K562 (cell line): ENCODE measurements around the gene SMARCA4. TPM values are rescaled to one million over a fixed set of nuclear protein-coding genes. Genes with fewer than 3 reads are reported as not detected.

Experiments
- ATAC-seq: fragments of 200-7000 bp; cut with Tn5 transposase; 3 replicates; pipeline ENCODE4 v1.9.1; 2020; ENCODE audit warnings: moderate library complexity
- BruUV-seq: library from RNA; stranded (reverse); fragments of 400-500 nt; replicated peaks from 2 replicates; lab custom pipeline; 2021; lab: Mats Ljungman, UMichigan
- CTCF ChIA-PET: fragments of 300-600 bp; formaldehyde crosslinking; extraction: SDS; loops from one replicate; lab custom pipeline; 2021; ENCODE audit warnings: low intra/inter-chr PET ratio; lab: Yijun Ruan, JAX
- POLR2A ChIA-PET: fragments of 300-600, 350-650 bp; sonication (Branson Sonifier 250); formaldehyde crosslinking; extraction: SDS; loops from one replicate; lab custom pipeline; 2021; ENCODE audit warnings: antibody characterized with exemption, inconsistent platforms; lab: Yijun Ruan, JAX
- DNase-seq, 4 experiments: peaks; one replicate each; pipeline versions ENCODE4 v3.0.0 to v3.0.0-alpha.2; 2011 to 2018; ENCODE audit warnings: low spot score in 3 of 4, mixed read lengths in 3 of 4; ENCODE audit errors: extremely low read depth in 1 of 4
- FAIRE-seq: peaks from 2 replicates; lab custom pipeline; 2011; peaks lifted over from hg19 to GRCh38; lab: Jason Lieb, UNC
- H2AFZ ChIP-seq: 2 replicates; pipeline ENCODE4 v1.6.0; 2011; ENCODE audit warnings: low read depth, low read length, control low read depth, inconsistent platforms
- H3K27ac ChIP-seq: fragments of 200-600 bp; 3 replicates; pipeline ENCODE4 v1.8.0; 2011; ENCODE audit warnings: low read depth, mild to moderate bottlenecking, control low read depth, inconsistent platforms, low read length, moderate library complexity, mixed read lengths; ENCODE audit errors: extremely low read depth
- H3K27me3 ChIP-seq, 2 experiments: fragments of 300-600 bp in 1 of 2; 2 replicates in 1 of 2; 3 replicates in 1 of 2; pipeline versions ENCODE4 v1.6.0 to v1.8.0; 2011; ENCODE audit warnings: inconsistent platforms in 2 of 2, low read length in 2 of 2, mild to moderate bottlenecking in 1 of 2, mixed read lengths in 1 of 2, moderate library complexity in 1 of 2; ENCODE audit not compliant: control insufficient read depth in 2 of 2, insufficient read depth in 2 of 2
- H3K36me3 ChIP-seq: fragments of 300-600 bp; 3 replicates; pipeline ENCODE4 v1.8.0; 2011; ENCODE audit warnings: mild to moderate bottlenecking, low read length, inconsistent platforms; ENCODE audit not compliant: control insufficient read depth, insufficient read depth
- H3K4me1 ChIP-seq, 2 experiments: fragments of 200-600 bp in 1 of 2; replicated peaks in 1 of 2; 2 replicates in 1 of 2; 3 replicates in 1 of 2; pipeline versions ENCODE4 v1.5.1 to v1.8.0; 2011; ENCODE audit warnings: inconsistent platforms in 2 of 2, low read length in 2 of 2, mild to moderate bottlenecking in 1 of 2, mixed read lengths in 1 of 2, moderate library complexity in 1 of 2; ENCODE audit not compliant: control insufficient read depth in 2 of 2, insufficient read depth in 2 of 2
- H3K4me2 ChIP-seq: 2 replicates; pipeline ENCODE4 v1.6.1; 2011; ENCODE audit warnings: low read length, control low read depth, inconsistent platforms, mixed read lengths; ENCODE audit not compliant: insufficient read depth
- H3K4me3 ChIP-seq: fragments of 200-600 bp; sonication (generic), shearing (Covaris generic); 2 replicates; pipeline ENCODE4 v1.5.1; 2016; ENCODE audit warnings: control low read depth, inconsistent platforms
- H3K79me2 ChIP-seq: fragments of 200-600 bp; 3 replicates; pipeline ENCODE4 v1.8.0; 2011; ENCODE audit warnings: low read length, inconsistent platforms; ENCODE audit not compliant: control insufficient read depth, insufficient read depth
- H3K9ac ChIP-seq, 2 experiments: 2 replicates each; pipeline versions ENCODE4 v1.6.0 to v1.6.1; 2011; ENCODE audit warnings: low read depth in 2 of 2, low read length in 2 of 2, control low read depth in 1 of 2, inconsistent platforms in 1 of 2, mild to moderate bottlenecking in 1 of 2, mixed read lengths in 1 of 2; ENCODE audit not compliant: insufficient read depth in 1 of 2
- H3K9me1 ChIP-seq: one replicate; pipeline ENCODE4 v1.6.0; 2011; ENCODE audit warnings: inconsistent platforms, mild to moderate bottlenecking, low read length, moderate library complexity; ENCODE audit not compliant: control insufficient read depth, insufficient read depth
- H3K9me3 ChIP-seq: replicated peaks from 2 replicates; pipeline ENCODE4 v1.5.1; 2011; ENCODE audit warnings: low read depth, low read length, inconsistent platforms; ENCODE audit not compliant: control insufficient read depth, insufficient read depth
- H4K20me1 ChIP-seq: replicated peaks from 2 replicates; pipeline ENCODE4 v1.6.1; 2011; ENCODE audit warnings: low read length, inconsistent platforms, mixed read lengths; ENCODE audit not compliant: control insufficient read depth, insufficient read depth
- JUND ChIP-seq, 2 experiments: IDR thresholded peaks; 2 replicates in 1 of 2; 3 replicates in 1 of 2; pipeline ENCODE4 v1.6.1; 2011; ENCODE audit warnings: borderline replicate concordance in 2 of 2, low read depth in 2 of 2, low read length in 2 of 2, improper control_type of control experiment in 1 of 2, missing biosample characterization in 1 of 2, missing genetic modification characterization in 1 of 2, missing genetic modification reagents in 1 of 2
- NRF1 ChIP-seq, 2 experiments: fragments of 450-650 bp; IDR thresholded peaks in 1 of 2; conservative IDR thresholded peaks in 1 of 2; 2 replicates each; pipeline ENCODE4 v1.6.1; 2014; ENCODE audit warnings: mild to moderate bottlenecking in 2 of 2
- SOX6 ChIP-seq: fragments of 450-650 bp; IDR thresholded peaks from 2 replicates; pipeline ENCODE4 v1.6.1; 2014; ENCODE audit warnings: mild to moderate bottlenecking
- SP2 ChIP-seq: IDR thresholded peaks from 2 replicates; pipeline ENCODE4 v1.6.1; 2011; ENCODE audit warnings: mild to moderate bottlenecking, low read depth, low read length, moderate library complexity; ENCODE audit not compliant: poor library complexity, severe bottlenecking; ENCODE audit errors: extremely low read depth
- ZNF696 ChIP-seq: fragments of 250-450 bp; sonication (Bioruptor Pico); conservative IDR thresholded peaks from 2 replicates; pipeline ENCODE4 v1.4.0; 2020; ENCODE audit warnings: mild to moderate bottlenecking, moderate library complexity
- WGBS: fragments of 100-300 bp; shearing (Covaris generic); methylation state at CpG from one replicate; pipeline ENCODE4 v1.1.6; 2016; ENCODE audit warnings: low coverage, mixed read lengths; ENCODE audit not compliant: insufficient coverage; ENCODE audit errors: missing lambda C conversion rate; 5-methylcytosine and 5-hydroxymethylcytosine counted together
- in situ Hi-C: fragments of 300-500 bp; cut with MboI; formaldehyde crosslinking; loops from 4 replicates; pipeline ENCODE4 v1.15.0; 2018; ENCODE audit warnings: inconsistent platforms, mixed read lengths
- intact Hi-C: fragments of 100-400 bp; cut with micrococcal nuclease; formaldehyde crosslinking; loops from 2 replicates; pipeline ENCODE4 v1.14.2; 2022
- polyA plus RNA-seq, 8 experiments: library from polyadenylated mRNA; depleted of rRNA in 4 of 8; stranded (reverse) in 5 of 8; unstranded in 3 of 8; fragments of >200 nt; fragmentation: Nextera tagmentation in 2 of 8; fragmentation: Illumina TruSeq in 1 of 8; extraction: Ambion mirVana in 2 of 8; extraction: Trizol in 1 of 8; gene quantifications; 2 replicates each; pipeline versions ENCODE4 v1.2.1 to v1.2.3, GENCODE V29; 2011 to 2014; ENCODE audit warnings: inconsistent platforms in 1 of 8, missing spikeins in 1 of 8
- total RNA-seq, 7 experiments: library from RNA; depleted of rRNA in 6 of 7; stranded (reverse); fragments of >200 nt in 6 of 7; fragmentation: Illumina TruSeq in 2 of 7; extraction: Trizol in 2 of 7; gene quantifications; 2 replicates each; pipeline versions ENCODE4 v1.2.1 to v1.2.3, GENCODE V29; 2011 to 2021; ENCODE audit warnings: low replicate concordance in 1 of 7
- TF ChIP-seq, protein P1 (sequence below): sonication (generic); formaldehyde crosslinking; IDR thresholded peaks from 2 replicates; pipeline ENCODE4 v1.8.0; 2022; ENCODE audit warnings: missing genetic modification reagents, mild to moderate bottlenecking, borderline replicate concordance
- TF ChIP-seq, protein P2 (sequence below), 2 experiments: fragments of 450-650 bp in 1 of 2; IDR thresholded peaks; 2 replicates each; pipeline ENCODE4 v1.6.1; 2011 to 2017; ENCODE audit warnings: low read depth in 2 of 2, antibody characterized with exemption in 1 of 2, borderline replicate concordance in 1 of 2, low read length in 1 of 2, mild to moderate bottlenecking in 1 of 2, mixed read lengths in 1 of 2; ENCODE audit not compliant: control insufficient read depth in 1 of 2
- TF ChIP-seq, protein P3 (sequence below): fragments of 450-650 bp; formaldehyde crosslinking; IDR thresholded peaks from 2 replicates; pipeline ENCODE4 v1.4.0; 2020; ENCODE audit warnings: mild to moderate bottlenecking, moderate library complexity

The SMARCA4 gene
- total and polyA plus RNA-seq, 9 of the 15 experiments (the other 6 are each of a cell fraction or from before 2014, with no cell fraction given): 19.3 to 207 (median 52.1) TPM

DNA sequence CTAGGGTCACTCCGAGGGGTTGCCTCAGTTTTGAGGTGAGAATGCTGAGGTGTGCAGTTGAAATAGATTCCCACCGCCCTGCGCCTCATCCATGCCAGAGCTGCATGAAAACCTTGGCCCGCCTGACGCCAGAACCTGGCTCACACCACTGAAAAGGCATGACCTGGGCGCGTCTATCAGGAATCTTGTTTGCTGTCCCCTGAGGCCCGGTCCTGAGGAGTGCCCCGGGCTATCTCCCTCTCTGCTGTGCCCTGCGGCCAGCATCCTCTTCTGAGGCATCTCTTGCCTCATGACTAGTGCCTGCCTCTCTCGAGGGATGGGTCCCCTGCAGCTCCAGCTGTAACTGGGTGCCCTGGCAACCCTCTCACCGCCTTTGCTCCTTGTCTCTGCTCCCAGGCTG, 28.1 kb downstream of the SMARCA4 start:
- peak in 1 of 4 experiments; percentile 9 for DNase-seq
- Histone ChIP-seq H3K27me3 (no peaks in the 10 kb centered on the region), H2AFZ (no peak overlapping the region), H3K9me3 (no peaks in the 10 kb centered on the region), H3K27ac (no peak overlapping the region), H3K9ac (no peak overlapping the region; a peak in 1 of 4 replicates), H3K36me3 (peaks cover 83% of the 10 kb centered on the region; the same call in 2 of the 3 replicates), H4K20me1 (no peaks in the 10 kb centered on the region), H3K4me1 (peaks cover 0 to 3% of the 10 kb centered on the region in 2 experiments; a peak in 1 of 5 replicates), H3K4me3 (no peak overlapping the region), H3K79me2 (peaks cover 11% of the 10 kb centered on the region; the same call in 2 of the 3 replicates), H3K9me1 (no peaks in the 10 kb centered on the region)
- ATAC-seq: no peak
- in situ Hi-C loops: no loop called here
- BruUV-seq: no TSS peak
- POLR2A ChIA-PET: interaction anchor here (0.6 to 1.3 kb wide), 2 partner anchors 8 to 12 kb away, joined by 3 to 4 read pairs; no protein-coding TSS in a partner anchor
- WGBS: 96% methylated on average over 12 of the region's 12 CpGs
- TF ChIP-seq SOX6 (no peak), NRF1 (conservative IDR thresholded peaks at IDR 0.05 in 1 of 2, IDR thresholded peaks at IDR 0.05 in 1 of 2) (no peak)
- TF ChIP-seq, protein P1, sequence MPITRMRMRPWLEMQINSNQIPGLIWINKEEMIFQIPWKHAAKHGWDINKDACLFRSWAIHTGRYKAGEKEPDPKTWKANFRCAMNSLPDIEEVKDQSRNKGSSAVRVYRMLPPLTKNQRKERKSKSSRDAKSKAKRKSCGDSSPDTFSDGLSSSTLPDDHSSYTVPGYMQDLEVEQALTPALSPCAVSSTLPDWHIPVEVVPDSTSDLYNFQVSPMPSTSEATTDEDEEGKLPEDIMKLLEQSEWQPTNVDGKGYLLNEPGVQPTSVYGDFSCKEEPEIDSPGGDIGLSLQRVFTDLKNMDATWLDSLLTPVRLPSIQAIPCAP: no peak
- TF ChIP-seq, all 486 proteins: peak for 0
- CTCF ChIA-PET: no interaction called here
- FAIRE-seq: no peak
- intact Hi-C loops: no loop called here
- H3K4me2 ChIP-seq: no peak overlapping the region

DNA sequence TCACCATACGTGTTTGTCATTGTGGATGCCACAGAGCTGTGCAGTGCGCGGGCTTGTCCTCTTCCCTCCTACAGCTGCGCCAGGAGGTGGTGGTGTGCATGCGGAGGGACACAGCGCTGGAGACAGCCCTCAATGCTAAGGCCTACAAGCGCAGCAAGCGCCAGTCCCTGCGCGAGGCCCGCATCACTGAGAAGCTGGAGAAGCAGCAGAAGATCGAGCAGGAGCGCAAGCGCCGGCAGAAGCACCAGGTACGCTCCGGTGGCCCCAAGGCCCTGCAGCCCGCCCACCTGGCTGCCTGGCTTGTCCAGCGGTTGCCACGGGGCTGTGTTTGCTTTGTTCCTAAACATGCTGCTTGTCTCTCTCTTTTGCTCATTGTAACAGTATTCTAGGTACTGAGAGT, 30.2 kb downstream of the SMARCA4 start:
- intact Hi-C loops (no loop called here), in situ Hi-C loops (no loop called here)
- no peak overlapping the region for H3K4me3 ChIP-seq
- H3K9me1 ChIP-seq: no peaks in the 10 kb centered on the region
- CTCF ChIA-PET: no interaction called here
- no peaks in the 10 kb centered on the region for H3K9me3 ChIP-seq
- H3K36me3 ChIP-seq: peaks cover 77% of the 10 kb centered on the region; the same call in 2 of the 3 replicates
- no peaks in the 10 kb centered on the region for H4K20me1 ChIP-seq
- H3K4me1 ChIP-seq: peaks cover 0 to 3% of the 10 kb centered on the region in 2 experiments; a peak in 1 of 5 replicates
- H3K27ac ChIP-seq: no peak overlapping the region
- H3K4me2 ChIP-seq: no peak overlapping the region
- peak overlapping the region in 1 of 2 experiments; percentile 20; a peak in 1 of 4 replicates for H3K9ac ChIP-seq
- BruUV-seq: no TSS peak
- DNase-seq: no peak
- H3K79me2 ChIP-seq: no peaks in the 10 kb centered on the region
- H3K27me3 ChIP-seq: no peaks in the 10 kb centered on the region
- FAIRE-seq: no peak
- no peak overlapping the region for H2AFZ ChIP-seq
- 90% methylated on average over 12 of the region's 20 CpGs for WGBS
- POLR2A ChIA-PET: interaction anchor here (1.1 kb wide), 1 partner anchor 37 kb away, joined by 3 read pairs; no protein-coding TSS in a partner anchor
- no peak for ATAC-seq
- TF ChIP-seq SP2 (no peak), ZNF696 (CRISPR knock-in tag) (no peak), JUND (IDR thresholded peaks at IDR 0.05; ENCODE audit: borderline replicate concordance, low read depth, low read length) (no peak), JUND (tag; IDR thresholded peaks at IDR 0.05; ENCODE audit: borderline replicate concordance, low read depth, low read length) (no peak)
- TF ChIP-seq, protein P2, sequence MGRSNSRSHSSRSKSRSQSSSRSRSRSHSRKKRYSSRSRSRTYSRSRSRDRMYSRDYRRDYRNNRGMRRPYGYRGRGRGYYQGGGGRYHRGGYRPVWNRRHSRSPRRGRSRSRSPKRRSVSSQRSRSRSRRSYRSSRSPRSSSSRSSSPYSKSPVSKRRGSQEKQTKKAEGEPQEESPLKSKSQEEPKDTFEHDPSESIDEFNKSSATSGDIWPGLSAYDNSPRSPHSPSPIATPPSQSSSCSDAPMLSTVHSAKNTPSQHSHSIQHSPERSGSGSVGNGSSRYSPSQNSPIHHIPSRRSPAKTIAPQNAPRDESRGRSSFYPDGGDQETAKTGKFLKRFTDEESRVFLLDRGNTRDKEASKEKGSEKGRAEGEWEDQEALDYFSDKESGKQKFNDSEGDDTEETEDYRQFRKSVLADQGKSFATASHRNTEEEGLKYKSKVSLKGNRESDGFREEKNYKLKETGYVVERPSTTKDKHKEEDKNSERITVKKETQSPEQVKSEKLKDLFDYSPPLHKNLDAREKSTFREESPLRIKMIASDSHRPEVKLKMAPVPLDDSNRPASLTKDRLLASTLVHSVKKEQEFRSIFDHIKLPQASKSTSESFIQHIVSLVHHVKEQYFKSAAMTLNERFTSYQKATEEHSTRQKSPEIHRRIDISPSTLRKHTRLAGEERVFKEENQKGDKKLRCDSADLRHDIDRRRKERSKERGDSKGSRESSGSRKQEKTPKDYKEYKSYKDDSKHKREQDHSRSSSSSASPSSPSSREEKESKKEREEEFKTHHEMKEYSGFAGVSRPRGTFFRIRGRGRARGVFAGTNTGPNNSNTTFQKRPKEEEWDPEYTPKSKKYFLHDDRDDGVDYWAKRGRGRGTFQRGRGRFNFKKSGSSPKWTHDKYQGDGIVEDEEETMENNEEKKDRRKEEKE (IDR thresholded peaks at IDR 0.05; ENCODE audit: borderline replicate concordance in 1 of 2, control insufficient read depth in 1 of 2, low read depth in 2 of 2, low read length in 1 of 2): no peak
- TF ChIP-seq, protein P3, sequence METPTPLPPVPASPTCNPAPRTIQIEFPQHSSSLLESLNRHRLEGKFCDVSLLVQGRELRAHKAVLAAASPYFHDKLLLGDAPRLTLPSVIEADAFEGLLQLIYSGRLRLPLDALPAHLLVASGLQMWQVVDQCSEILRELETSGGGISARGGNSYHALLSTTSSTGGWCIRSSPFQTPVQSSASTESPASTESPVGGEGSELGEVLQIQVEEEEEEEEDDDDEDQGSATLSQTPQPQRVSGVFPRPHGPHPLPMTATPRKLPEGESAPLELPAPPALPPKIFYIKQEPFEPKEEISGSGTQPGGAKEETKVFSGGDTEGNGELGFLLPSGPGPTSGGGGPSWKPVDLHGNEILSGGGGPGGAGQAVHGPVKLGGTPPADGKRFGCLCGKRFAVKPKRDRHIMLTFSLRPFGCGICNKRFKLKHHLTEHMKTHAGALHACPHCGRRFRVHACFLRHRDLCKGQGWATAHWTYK (CRISPR knock-in tag): no peak
